ENCODE measurements around the gene ACTA2. TPM values are rescaled to one million over a fixed set of nuclear protein-coding genes. Genes with fewer than 3 reads are reported as not detected.
"Not testable (repeated sequence)": the region's sequence is repeated elsewhere in the genome, so short reads cannot be mapped to it uniquely, and the experiment has no call there.

Gene ACTA2
- total RNA-seq, 4 donors from 2014 or later: 146 to 162 (median 152) TPM

- H3K36me3 ChIP-seq: peaks cover 11% of the 10 kb centered on the region
- peaks cover 23% of the 10 kb centered on the region for H3K4me1 ChIP-seq
- H3K4me3 ChIP-seq: no peak overlapping the region
- H3K9me3 ChIP-seq: no peaks in the 10 kb centered on the region
- peak overlapping the region; percentile 40 for H3K27ac ChIP-seq
- H3K27me3 ChIP-seq: no peaks in the 10 kb centered on the region
- peak; percentile 78 to 93 for TF ChIP-seq CTCF (IDR thresholded peaks at IDR 0.05)
- no peak for TF ChIP-seq POLR2A (IDR thresholded peaks at IDR 0.05)
- no peak for TF ChIP-seq EP300 (IDR thresholded peaks at IDR 0.05)
- TF ChIP-seq POLR2AphosphoS5 (IDR thresholded peaks at IDR 0.05): peak in 1 of 3 donors; percentile 37
- DNase-seq (ENCODE audit: low spot score in 2 of 2): peak in 1 of 2 donors; percentile 86
- 30% methylated on average over 17 of the region's 17 CpGs for WGBS
These were observed 17.5 kb downstream of the ACTA2 start for GRCh38 chr10:88934900-88935672.

- TF ChIP-seq POLR2A (IDR thresholded peaks at IDR 0.05): no peak
- TF ChIP-seq POLR2AphosphoS5 (IDR thresholded peaks at IDR 0.05): no peak
- TF ChIP-seq CTCF (IDR thresholded peaks at IDR 0.05): no peak
- TF ChIP-seq EP300 (IDR thresholded peaks at IDR 0.05): no peak
- WGBS: 67% methylated on average over 2 of the region's 2 CpGs
- no peaks in the 10 kb centered on the region for H3K9me3 ChIP-seq
- DNase-seq (ENCODE audit: low spot score in 2 of 2): no peak
- no peaks in the 10 kb centered on the region for H3K36me3 ChIP-seq
- peaks cover 23% of the 10 kb centered on the region for H3K4me1 ChIP-seq
- no peak overlapping the region for H3K4me3 ChIP-seq
- H3K27me3 ChIP-seq: no peaks in the 10 kb centered on the region
- H3K27ac ChIP-seq: no peak overlapping the region
These were observed 19.0 kb downstream of the ACTA2 start for GRCh38 chr10:88933564-88933963.

- TF ChIP-seq CTCF (IDR thresholded peaks at IDR 0.05) (peak; percentile 90), POLR2AphosphoS5 (IDR thresholded peaks at IDR 0.05) (no peak)
- Histone ChIP-seq H3K27me3 (no peaks in the 10 kb centered on the region), H3K9me3 (no peaks in the 10 kb centered on the region), H3K36me3 (no peaks in the 10 kb centered on the region), H3K4me3 (no peak overlapping the region), H3K27ac (no peak overlapping the region), H3K4me1 (peaks cover 23% of the 10 kb centered on the region)
- no peak for DNase-seq (ENCODE audit: low spot score in 2 of 2)
- WGBS: 40% methylated on average over 7 of the region's 7 CpGs
These were observed 19.9 kb downstream of the ACTA2 start for GRCh38 chr10:88932539-88933256.

GRCh38 chr10:88932029-88932428, 20.5 kb downstream of the ACTA2 start:
- not testable (repeated sequence) for H3K36me3 ChIP-seq

GRCh38 chr10:88931548-88931947, 21.0 kb downstream of the ACTA2 start:
- 72% methylated on average over 1 of the region's 1 CpG for WGBS

More at GRCh38 chr10:88932029-88932428, 20.5 kb downstream of the ACTA2 start:
- H3K9me3 ChIP-seq; H3K4me3 ChIP-seq; DNase-seq (ENCODE audit: low spot score in 2 of 2); H3K27me3 ChIP-seq; H3K27ac ChIP-seq: not testable (repeated sequence)
- 94% methylated on average over 5 of the region's 5 CpGs for WGBS
- H3K4me1 ChIP-seq: peaks cover 30% of the 10 kb centered on the region

More at GRCh38 chr10:88931548-88931947, 21.0 kb downstream of the ACTA2 start:
- H3K4me1 ChIP-seq: peaks cover 34% of the 10 kb centered on the region
- H3K27me3 ChIP-seq: no peaks in the 10 kb centered on the region
- H3K4me3 ChIP-seq: no peak overlapping the region
- no peak for DNase-seq (ENCODE audit: low spot score in 2 of 2)
- no peaks in the 10 kb centered on the region for H3K36me3 ChIP-seq
- H3K9me3 ChIP-seq: no peaks in the 10 kb centered on the region
- TF ChIP-seq POLR2A (IDR thresholded peaks at IDR 0.05) (no peak), CTCF (IDR thresholded peaks at IDR 0.05) (no peak)
- no peak overlapping the region for H3K27ac ChIP-seq
